HG02798 (cell line): Measurements from ENCODE around the gene HP1BP3.
"Not testable (repeated sequence)": the region's sequence is repeated elsewhere in the genome, so short reads cannot be mapped to it uniquely, and the experiment has no call there.

Experiments used
- ATAC-seq: cut with Tn5 transposase; IDR thresholded peaks from one replicate; pipeline ENCODE4 v1.9.1; 2021; ENCODE audit warnings: mild to moderate bottlenecking; ENCODE audit not compliant: unreplicated experiment, poor library complexity

HP1BP3 gene

DNA sequence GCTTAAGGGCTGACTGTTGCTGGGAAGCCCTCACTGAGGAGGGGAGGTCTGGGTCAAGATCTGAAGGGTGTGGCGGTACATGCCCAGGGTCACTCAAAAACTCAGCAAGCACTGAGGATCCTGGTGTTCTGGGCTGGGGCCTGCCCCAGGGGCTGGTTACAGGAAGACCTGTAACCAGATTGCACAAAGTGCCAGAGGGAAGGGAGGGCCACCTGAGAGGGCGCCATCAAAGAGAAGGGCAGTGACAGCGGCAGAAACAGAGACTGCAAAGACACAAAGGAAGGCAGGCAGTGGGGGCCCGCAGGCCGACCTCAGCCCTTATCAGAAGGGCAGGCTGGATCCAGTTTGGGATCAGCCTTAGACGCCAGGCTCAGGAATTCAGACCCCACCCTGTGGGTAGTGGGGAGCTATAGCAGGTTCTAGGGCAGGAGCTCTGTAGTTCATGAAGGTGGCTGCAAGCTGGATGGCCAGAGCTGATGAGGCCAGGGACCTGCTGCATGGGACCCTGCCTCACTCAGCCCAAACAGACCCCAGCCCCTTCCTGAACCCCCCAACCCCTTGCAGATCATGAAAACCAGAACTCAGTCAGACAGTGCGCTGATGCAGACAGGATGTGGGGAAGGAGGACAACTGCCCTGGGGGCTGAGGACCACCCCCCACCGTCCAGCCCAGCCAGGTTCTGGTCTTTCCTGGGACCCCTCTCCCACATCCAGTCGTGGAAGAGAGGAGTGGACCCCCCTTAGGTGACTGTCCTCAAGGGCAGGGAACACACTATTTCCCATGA lies 58.5 kb downstream of the HP1BP3 start:
- no peak for ATAC-seq

DNA sequence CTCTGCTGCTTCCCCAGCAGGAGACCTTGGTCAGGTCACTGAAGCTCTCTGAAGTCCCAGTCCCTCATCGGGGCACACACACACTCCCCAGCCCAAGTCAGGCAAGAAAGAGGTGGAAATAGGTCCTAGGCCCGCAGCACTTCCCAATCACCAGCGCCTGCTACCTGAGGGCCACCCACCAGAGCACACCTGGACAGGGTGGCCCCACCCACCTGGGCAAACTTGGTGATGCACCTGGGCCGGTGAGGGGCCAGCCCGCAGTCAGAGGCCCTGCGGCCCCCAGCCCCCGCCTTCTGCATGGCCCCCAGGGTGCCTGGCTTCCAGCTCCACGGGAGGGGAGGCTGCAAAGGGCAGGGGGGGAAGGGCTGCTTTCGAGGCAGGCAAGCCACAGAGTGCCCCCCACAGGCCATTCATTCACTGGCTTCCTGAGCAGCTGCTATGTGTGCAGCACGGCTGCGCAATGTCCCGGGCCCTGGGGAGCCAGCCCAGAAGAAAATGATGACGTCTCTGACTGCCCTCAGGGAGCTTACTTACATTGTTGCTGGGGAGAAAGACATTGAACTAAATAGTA lies 59.3 kb downstream of the HP1BP3 start:
- ATAC-seq, result no peak

DNA sequence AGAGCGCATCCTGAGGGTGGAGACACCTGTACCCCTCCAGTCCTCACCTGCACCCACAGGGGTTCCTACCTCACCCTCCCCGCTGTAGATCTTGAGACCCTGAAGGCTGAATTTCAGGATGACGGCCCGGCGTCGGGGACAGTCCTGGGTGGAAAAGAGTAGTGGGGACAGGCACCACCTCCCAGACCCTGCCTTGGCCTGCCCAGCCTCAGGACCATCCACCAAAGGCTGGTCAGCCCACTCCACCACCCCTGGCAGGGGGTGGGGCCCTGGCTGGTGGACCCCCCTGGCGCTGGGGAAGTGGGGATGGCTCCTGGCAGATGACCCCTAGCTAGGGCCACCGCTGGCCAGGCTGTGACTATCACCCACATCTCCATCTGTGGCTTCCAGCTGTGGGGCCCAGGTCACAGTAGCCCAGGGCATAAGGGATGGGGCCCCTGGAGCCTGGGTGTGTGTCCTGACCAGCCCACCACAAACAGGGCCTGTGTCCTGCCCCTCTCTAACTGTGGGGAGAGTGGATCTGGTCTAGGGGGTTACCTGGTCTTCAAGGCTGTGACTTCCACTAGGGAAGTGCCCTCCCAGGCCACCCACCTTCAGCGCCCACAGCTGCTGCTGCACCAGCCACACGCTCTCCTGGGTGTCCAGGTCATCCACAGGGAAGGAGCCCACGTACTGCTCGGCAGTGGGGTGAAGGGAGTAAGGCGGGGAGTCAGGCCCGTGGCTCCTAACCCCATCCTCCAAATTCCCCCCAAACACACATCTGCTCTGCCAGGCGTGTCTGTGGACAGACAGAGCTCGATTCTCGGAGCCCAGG lies 60.0 kb downstream of the HP1BP3 start:
- no peak for ATAC-seq

DNA sequence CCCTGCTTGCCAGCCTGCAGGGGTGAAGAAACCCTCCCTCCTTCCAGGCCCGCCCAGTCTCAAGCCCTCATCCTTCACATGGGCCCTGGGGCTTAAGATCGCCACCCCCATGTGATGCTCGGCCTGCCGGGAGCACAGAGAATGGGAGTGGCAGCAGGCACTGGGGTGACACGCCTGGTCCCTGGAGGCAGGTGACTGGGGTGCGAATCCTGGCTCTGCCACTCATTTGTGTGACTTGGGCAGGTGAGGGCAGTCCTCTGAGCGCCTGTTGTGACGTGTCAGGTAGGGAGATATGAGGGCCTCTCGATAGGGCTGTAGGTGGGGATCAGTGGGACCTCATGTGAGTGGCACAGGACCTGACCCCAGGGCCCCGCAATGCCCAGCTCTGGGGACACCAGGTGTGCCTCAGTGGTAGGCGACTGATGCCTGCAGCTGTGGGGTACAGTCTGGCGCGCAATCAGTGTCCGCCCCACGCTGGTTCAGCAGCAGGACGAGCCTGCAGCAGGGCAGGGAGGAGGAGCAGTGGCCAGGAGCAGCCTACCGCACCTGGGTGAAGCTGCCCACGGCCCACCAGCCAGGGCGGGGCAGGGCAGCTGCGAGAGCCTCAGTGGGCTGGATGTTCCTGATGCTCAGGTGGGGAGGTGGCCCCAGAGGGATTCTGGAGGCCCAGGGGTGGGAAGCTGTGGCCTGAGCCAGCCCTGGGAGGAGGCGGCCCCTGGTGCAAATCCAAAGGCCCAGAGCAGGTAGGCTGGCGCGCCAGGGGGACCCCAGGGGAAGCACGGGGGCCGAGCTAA lies 60.8 kb downstream of the HP1BP3 start:
- ATAC-seq, result no peak

DNA sequence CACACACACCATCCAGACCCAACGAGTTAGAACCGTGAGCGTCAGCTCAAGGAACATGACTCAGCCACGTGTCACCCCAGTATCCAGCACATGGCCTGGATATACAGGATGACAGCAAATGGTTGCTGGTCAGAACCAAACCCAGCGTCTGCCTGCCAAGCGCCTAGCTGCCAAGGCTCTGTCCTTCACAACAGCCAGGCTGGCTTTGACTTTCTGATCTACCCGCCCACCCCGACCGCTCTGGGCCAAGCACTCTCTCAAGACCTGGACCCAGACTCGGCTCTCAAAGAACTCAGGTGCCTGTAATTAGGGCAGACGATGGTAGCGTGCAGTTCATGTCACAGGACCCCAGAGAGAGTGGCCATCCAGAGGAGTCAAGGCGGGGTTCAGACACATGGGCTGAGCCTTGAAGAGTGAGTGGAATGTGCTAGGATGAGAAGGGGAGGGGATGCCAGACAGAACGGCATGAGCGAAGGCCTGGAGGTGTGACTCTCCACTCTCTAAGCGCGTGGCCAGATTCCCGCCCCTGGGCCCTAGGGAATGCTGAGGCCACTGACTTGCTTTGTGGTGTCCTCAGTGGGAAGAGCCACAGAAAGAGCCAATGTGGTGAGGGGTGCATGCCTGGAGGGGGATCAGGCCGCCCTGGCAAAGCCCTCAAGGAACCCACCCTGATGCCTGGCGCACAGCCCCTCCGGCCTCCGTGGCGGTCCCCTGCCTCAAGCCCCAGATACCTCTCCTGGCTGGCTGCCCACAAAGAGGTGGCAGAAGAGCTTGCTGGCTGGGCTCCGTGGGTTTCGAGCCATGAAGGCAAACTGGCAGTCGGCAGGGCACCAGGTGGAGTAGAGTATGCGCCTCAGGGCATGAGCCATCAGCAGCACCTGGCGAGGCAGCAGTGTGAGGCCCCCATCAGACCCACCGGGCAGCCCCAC lies 61.7 kb downstream of the HP1BP3 start:
- no peak for ATAC-seq

DNA sequence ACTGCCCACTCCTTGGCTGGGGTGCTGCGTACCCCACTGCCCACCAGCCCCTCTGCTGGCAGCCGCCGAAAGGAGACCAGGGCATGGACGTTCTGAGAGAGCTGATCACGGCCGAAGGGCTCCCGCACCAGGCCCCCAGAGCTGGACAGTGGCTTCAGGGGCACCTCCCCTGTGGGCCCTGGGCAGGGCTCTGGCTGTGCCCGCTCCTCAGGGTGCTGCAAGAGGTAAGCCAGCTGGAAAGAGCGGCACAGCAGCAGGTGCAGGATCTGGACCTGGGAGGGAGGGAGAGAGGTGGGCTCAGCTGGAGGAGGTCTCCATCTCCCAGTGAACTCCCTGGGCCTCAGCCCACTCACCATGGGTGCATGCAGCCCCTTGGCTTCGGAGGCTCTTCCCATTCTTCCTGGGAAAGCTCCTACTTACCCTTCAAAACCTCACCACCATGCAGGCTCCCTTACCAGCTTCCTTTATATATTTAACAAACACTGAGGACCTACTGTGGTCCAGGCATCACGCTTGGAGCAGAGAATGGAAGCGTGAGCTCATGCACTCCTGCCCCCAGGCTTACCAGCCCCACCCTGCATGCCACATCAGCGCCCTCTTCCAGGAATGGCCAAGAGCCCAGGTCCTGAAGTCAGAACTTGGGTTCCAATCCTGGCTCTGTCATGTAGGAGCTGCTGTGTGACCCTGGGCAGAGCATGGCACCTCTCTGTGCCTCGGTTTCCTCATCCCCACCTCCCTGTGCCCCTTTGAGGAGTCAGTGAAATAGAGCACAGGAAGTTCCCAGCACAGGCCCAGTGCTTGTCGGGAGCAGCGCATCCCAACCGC lies 62.5 kb downstream of the HP1BP3 start:
- ATAC-seq, result no peak

DNA sequence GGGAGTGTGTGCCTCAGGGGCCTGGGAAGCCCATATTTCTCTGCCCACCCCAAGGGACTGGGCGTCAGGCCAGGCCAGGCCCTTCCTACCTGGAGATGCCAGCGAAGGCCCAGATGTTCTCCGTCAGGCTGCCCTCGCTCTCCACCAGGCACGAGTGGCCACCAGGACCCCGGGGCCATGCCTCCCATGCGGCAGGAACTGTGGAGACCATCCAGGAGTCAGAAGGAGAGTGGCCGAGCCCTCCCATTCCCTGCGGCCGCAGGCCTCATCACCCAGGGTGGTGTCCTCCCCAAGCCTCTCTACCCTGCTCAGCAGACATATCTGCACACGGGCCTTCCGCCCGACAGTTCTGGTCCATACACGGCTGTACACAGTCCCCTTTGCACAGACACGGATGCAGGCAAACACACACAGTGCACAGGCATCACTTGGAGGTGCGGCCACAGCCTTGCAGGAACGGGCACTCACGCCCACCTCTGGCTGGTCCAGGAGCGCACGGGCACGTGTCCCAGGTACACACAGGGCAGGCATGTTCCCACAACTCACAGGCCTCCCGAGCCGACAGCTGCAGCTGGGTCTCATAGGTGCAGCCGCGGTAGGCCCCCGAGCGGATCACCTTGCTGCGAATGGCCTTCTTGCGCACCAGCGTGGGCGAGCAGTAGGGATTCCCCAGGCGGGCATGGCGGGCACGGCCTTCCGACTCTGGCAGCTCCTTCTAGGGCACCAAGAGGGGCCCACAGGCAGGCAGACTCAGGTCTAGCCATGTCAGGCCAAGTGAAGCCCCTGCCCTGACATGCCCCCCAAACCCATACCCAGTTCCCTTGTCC lies 63.4 kb downstream of the HP1BP3 start:
- no peak for ATAC-seq

DNA sequence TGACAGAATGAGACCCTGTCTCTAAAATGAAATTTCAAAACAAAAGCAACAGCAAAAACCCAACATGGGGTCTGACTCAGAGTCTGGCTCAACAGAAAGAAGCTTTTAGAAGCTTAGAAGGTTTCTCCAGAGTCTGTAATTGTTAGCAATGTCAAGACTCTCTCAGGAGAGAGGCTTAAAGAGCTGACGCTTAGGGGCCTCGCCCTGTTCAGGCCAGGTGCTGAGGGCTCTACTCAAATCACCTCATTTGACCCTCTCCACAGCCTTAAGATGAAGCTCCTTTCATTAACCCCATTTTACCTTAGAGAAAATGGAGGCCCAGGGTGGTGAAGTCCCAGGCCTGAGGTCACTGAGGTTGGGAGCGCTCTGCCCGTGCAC lies 64.0 kb downstream of the HP1BP3 start:
- no peak for ATAC-seq

DNA sequence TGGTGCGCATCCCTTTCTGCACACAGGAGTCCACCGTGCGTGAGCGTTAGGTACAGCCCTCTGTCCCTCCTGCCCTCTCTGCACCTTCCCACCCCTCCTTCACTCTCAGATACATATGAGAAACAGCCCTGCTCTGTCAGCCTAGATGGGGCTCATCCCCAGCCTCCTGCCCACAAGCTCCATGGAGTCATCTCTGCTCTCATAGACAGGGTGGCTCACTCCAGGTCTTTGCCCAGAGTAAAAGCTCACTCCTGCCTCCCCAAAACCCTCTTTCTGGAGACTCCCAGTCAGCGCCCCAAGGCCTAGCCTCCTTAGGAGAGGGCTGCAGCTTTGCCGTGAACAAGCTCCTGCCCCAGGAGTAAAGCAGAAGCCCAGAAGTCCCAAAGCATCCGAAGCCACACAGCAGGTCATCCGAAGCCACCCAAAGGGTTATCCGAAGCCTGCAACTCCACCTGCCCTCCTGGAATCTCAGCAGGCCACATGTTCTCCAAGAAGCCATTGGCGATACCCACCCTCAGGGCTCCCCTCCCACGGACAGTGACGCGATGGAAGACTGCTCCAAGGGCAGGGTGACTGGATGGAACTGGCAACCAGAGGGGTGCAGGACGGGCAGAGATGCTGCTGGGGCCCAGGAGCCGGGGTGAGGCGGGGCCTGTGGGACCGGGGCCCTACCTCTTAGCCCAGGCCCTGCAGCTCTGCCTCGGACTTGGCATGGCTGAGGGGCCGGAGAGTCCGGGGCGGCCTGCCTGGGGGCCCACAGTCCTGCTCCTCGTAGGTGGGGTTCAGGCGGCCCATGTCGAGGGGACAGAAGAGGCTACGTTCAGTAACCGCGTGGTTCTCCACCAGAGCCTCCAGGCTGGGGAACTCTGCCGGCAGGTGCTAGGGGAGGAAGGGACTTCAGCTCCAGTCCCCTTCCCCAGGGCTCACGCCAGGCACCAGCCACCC lies 65.7 kb downstream of the HP1BP3 start:
- ATAC-seq, result no peak

DNA sequence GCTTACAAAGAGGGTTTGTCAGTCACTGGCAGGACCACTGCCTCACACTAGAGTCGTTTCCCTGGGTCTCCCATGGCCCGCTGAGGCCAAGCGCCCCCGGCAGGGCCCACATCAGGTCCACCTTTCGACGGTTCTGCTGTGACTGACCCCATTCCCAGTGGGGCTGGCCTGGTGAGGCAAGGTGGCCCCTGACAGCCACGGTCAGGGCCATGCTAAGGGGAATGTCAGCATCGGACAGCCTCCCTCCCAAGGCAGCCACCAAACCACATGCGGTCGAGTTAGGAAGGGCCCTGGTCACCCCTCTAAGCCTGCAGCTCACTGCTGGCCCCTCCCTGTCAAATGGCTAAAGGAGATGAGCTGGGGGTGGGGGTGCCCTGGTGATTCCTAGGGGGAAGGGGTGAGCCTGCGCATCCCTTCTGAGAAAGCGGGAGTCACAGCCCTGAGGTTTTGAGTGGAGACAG lies 66.4 kb downstream of the HP1BP3 start:
- no peak for ATAC-seq

DNA sequence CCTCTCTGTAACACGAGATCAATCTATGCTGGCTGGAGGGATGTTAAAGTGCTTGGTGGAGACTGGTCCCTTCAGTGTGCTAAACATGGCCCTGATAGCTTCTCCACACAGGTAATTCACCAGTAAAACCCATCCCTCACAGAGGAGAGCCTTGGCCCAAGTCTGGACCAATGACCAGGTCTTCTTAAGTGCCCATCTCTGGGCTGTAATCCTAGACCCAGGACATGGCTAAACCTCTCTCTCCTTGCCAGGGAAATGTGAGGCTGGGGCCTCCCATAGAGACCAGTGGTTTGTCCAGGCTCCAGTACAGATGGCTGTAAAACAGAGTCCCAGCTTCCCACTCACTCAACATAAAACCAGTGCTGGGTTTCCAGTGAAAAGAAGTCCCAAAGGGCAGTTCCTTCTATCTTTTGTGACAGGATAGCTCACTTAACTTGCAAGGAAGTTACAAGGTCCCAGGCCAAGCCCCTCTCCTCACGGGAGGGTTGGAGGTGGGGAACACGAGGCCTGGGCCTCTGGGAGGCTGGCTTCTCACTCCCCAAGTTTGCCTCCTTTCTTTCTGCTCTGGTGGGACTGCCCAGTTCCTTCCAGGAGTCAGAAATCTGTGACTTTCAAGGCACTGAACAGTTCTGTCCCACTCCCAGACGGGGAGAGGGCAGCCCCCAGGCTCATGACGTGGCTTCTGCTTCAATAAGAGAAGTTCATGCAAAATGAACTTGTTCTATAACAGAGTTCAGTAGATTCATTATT lies 67.1 kb downstream of the HP1BP3 start:
- no peak for ATAC-seq

DNA sequence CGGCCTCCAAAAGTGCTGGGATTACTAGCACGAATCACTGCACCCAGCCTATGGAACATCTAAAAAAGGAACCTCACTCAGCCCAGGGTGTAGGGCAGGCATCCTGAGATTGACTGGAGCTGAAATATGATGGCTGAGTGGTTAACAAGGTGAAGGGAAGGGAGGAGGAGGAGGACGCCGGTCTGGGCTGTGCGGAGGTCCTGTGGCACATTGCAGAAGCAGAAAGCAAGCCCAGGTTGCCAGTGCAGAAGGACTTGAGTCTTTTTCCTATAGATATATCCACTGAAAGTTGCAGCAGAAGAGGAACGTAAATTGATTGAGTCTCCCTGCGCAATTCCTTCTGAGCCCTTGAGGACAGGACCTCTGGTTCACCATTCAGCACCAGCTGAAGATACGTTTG lies 67.8 kb downstream of the HP1BP3 start:
- ATAC-seq, result no peak

DNA sequence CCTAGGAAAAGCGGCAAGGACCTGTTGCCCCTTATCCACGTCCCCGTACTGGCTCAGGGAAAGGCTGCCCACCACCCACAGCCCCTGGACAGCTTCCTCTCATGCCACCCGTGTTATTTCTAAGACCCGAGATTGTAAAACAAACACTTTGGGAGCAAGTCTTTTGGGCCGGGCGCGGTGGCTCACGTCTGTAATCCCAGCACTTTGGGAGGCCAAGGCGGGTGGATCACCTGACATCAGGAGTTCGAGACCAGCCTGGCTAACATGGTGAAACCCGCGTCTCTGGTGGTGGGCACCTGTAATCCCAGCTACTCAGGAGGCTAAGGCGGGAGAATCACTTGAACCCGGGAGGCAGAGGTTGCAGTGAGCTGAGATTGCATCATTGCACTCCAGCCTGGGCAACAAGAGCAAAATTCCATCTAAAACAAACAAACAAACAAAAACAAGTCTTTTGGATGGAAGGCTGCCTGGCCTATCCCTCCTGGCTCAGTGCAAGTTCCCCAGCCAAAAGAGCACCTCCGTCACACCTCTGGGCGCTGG lies 68.7 kb downstream of the HP1BP3 start:
- not testable (repeated sequence) for ATAC-seq

DNA sequence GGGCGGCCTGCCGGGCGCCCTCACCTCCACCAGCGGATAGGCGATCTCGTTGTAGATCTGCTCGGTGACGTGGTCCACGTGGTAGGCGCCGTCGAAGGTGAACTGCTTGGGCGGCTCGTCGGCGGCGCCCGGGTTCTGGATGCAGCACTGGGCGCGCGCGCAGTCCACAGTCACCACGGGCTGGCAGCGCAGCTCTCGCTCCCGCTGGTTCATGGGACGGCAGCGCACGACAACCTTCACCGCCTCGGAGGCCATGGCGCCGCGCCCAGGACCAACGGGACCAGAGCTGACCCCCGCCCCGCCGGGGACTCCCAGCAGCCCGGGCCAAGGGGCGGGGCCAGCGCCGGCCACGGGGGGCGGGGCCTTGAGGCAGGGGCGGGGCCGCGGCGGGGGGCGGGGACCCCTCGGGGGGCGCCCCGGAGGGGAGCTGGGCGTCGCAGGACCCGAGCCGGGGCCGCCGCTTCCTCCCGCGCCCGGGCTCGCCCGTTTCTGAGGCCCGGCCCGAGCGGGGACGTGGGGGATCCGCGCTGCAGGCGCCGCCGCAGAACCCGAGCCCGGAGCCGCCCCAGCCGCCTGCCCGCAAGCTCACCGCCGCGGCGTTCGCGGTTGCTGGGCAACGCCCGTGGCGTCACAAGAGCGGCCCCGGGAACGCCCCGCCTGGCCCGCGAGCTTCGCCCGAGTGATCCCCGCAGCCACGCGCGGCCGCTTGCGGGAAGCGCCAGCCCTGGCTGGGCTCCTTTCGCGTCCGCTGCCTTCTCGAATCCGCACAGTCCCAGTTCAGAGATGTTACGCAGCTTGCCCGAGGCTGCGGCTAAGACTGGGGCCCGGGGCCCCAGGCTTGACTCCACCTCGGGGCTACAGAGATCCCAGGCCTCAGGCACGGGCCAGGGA lies 69.4 kb downstream of the HP1BP3 start, which contains the start of gene KIF17:
Gene KIF17 (minus strand): TSS at position 556 of the 891 bp plus-strand sequence. CDS start 301 bp downstream, at position 255.
- no peak for ATAC-seq

DNA sequence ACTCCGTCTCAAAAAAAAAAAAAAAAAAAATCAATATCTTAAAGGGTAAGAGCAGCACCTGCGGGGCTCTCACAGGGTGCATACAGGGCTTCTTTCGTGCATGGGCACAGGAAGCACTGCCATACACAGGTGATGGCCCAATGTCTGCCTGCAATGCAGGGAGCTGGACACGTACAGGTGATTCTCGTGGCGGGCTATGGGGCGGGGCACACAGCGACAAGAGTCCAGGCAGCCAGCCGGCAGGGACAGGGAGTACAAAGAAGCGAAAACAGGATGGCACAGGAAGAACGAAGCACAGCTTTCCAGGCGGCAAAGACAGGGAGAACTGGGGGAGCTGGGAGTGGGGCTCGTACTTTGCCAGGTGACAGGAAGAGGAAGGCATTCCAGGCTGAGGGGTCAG lies 70.9 kb downstream of the HP1BP3 start:
- no peak for ATAC-seq
